Urinary bladder (tissue), 4 donors: ENCODE data around the gene DPEP2. TPM values are rescaled to one million over a fixed set of nuclear protein-coding genes. Genes with fewer than 3 reads are reported as not detected.
"Not testable (repeated sequence)": the region's sequence is repeated elsewhere in the genome, so short reads cannot be mapped to it uniquely, and the experiment has no call there.

ENCODE experiments used
- DNase-seq: peaks from one replicate; pipeline ENCODE4 v3.0.0-alpha.2; 2015; ENCODE audit errors: extremely low spot score
- H3K27ac ChIP-seq: one replicate; pipeline ENCODE4 v1.5.1; 2013; ENCODE audit warnings: low read depth, mild to moderate bottlenecking, moderate library complexity
- H3K36me3 ChIP-seq: one replicate; pipeline ENCODE4 v1.6.1; 2013; ENCODE audit warnings: mild to moderate bottlenecking, moderate library complexity; ENCODE audit not compliant: insufficient read depth
- H3K4me1 ChIP-seq: one replicate; pipeline ENCODE4 v1.6.1; 2013; ENCODE audit warnings: mild to moderate bottlenecking, moderate library complexity; ENCODE audit not compliant: insufficient read depth
- H3K4me3 ChIP-seq: one replicate; pipeline ENCODE4 v1.5.1; 2013; ENCODE audit warnings: low read depth, low read length
- WGBS: extraction: QIAGEN DNeasy Blood & Tissue Kit; methylation state at CpG from one replicate; pipeline ENCODE4 v1.1.7; 2013; 5-methylcytosine and 5-hydroxymethylcytosine counted together
- polyA plus RNA-seq: library from polyadenylated mRNA; stranded (reverse); fragments of 200-250 nt; gene quantifications from one replicate; pipeline ENCODE4 v1.2.3, GENCODE V29; 2013
- total RNA-seq: library from RNA; depleted of rRNA; stranded (reverse); fragments of >200 nt; gene quantifications from one replicate; pipeline ENCODE4 v1.2.3, GENCODE V29; 2014
- donor health status: healthy with polysubstance abuse.
- donor health status: healthy.

The DPEP2 gene
- total and polyA plus RNA-seq, 2 donors: 2.3 to 2.5 TPM

- Histone ChIP-seq H3K4me3 (no peak overlapping the region), H3K4me1 (no peaks in the 10 kb centered on the region), H3K27ac (no peak overlapping the region), H3K36me3 (no peaks in the 10 kb centered on the region)
- 77% methylated on average over 5 of the region's 5 CpGs for WGBS
- no peak for DNase-seq
These were observed 3.9 kb downstream of the DPEP2 start for GRCh38 chr16:67995423-67995822.

GRCh38 chr16:67994040-67994408, 5.3 kb downstream of the DPEP2 start:
- WGBS: 85% methylated on average over 6 of the region's 6 CpGs
- not testable (repeated sequence) for DNase-seq, H3K36me3 ChIP-seq, H3K27ac ChIP-seq, H3K4me3 ChIP-seq, H3K4me1 ChIP-seq

DNA sequence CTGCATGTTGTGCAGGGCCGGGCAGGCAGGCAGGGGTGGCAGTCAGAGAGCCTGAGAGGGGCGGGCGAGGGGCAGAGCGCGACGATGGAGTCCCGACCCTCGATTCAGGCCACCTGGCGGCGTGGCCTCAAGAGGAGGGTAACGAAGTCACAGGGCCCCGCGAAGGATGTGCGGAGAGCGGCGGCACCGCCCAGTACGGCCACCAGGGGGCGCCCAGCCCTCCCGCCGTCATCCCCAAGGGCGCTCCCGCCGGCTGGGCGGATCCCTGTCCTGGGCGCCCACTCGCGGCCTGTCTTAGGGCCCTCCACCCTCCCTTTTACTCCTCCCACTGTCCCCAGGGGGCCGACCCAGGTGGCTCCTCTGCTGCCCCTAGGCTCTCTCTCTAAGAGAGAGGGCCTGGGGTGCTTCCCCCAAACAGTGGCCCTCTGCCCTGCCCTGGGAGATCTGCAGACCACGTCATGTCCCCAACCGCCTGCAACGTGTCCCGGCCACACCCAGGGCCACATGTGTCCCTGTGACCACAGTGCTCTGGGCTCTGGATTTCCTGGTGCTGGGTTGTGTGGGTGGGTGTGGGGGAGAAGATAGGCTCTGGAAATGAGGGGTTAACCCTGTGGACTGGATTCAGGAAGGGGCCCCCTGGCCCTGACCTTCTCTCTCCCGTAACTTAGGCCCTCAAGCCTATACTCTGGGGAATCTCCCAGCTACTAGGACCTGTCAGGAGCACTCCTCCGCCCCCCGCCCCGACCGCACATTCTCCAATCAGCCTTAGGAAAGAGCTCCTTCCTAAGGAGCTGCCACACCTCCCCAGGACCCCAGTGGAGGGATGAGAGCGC, 5.9 kb downstream of the DPEP2 start:
- Histone ChIP-seq H3K4me3 (peak overlapping the region; percentile 22), H3K36me3 (no peaks in the 10 kb centered on the region), H3K4me1 (no peaks in the 10 kb centered on the region), H3K27ac (no peak overlapping the region)
- no peak for DNase-seq
- 13% methylated on average over 39 of the region's 39 CpGs for WGBS

- no peaks in the 10 kb centered on the region for H3K4me1 ChIP-seq
- no peak overlapping the region for H3K27ac ChIP-seq
- no peaks in the 10 kb centered on the region for H3K36me3 ChIP-seq
- no peak for DNase-seq
- no peak overlapping the region for H3K4me3 ChIP-seq
- WGBS: 78% methylated on average over 20 of the region's 20 CpGs
These were observed 6.5 kb downstream of the DPEP2 start for GRCh38 chr16:67992661-67993206.

- 73% methylated on average over 6 of the region's 6 CpGs for WGBS
- DNase-seq: no peak
- H3K27ac ChIP-seq: no peak overlapping the region
These were observed 9.3 kb downstream of the DPEP2 start for GRCh38 chr16:67990018-67990386.

GRCh38 chr16:67989322-67990017, 9.8 kb downstream of the DPEP2 start:
- Histone ChIP-seq H3K4me3 (no peak overlapping the region), H3K4me1 (no peaks in the 10 kb centered on the region), H3K36me3 (no peaks in the 10 kb centered on the region), H3K27ac (no peak overlapping the region)
- WGBS: 79% methylated on average over 8 of the region's 8 CpGs
- DNase-seq: no peak

More at GRCh38 chr16:67990018-67990386, 9.3 kb downstream of the DPEP2 start:
- Histone ChIP-seq H3K4me1 (no peaks in the 10 kb centered on the region), H3K4me3 (no peak overlapping the region), H3K36me3 (no peaks in the 10 kb centered on the region)

DNA sequence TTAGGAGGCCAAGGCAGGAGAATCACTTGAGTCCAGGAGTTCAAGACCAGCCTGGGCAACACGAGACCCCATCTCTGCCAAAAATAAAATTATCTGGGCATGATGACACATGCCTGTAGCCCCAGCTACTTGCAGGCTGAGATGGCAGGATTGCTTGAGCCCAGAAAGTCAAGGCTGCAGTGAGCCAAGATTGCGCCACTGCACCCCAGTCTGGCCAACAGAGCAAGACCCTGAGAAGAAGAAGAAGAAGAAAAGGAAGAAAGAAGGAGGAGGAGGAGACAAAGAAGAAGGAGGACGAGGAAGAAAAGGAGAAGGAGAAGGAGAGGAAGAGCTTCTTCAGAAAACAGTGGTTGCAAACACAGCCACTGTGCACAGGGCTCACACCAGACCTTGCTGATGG, 10.6 kb downstream of the DPEP2 start:
- H3K36me3 ChIP-seq: no peaks in the 10 kb centered on the region
- 76% methylated on average over 3 of the region's 3 CpGs for WGBS
- no peak overlapping the region for H3K27ac ChIP-seq
- DNase-seq: no peak
- no peak overlapping the region for H3K4me3 ChIP-seq
- H3K4me1 ChIP-seq: no peaks in the 10 kb centered on the region

GRCh38 chr16:67987460-67988160, 11.7 kb downstream of the DPEP2 start:
- 69% methylated on average over 11 of the region's 11 CpGs for WGBS
- Histone ChIP-seq H3K4me3 (no peak overlapping the region), H3K27ac (no peak overlapping the region), H3K36me3 (no peaks in the 10 kb centered on the region), H3K4me1 (no peaks in the 10 kb centered on the region)
- DNase-seq: no peak

- WGBS: 86% methylated on average over 5 of the region's 5 CpGs
- Histone ChIP-seq H3K27ac (no peak overlapping the region), H3K4me1 (no peaks in the 10 kb centered on the region), H3K36me3 (no peaks in the 10 kb centered on the region), H3K4me3 (no peak overlapping the region)
- DNase-seq: no peak
These were observed 12.3 kb downstream of the DPEP2 start for GRCh38 chr16:67986949-67987348.

GRCh38 chr16:67982011-67982696, 17.1 kb downstream of the DPEP2 start:
- 95% methylated on average over 49 of the region's 49 CpGs for WGBS
- DNase-seq: no peak
- Histone ChIP-seq H3K27ac (no peak overlapping the region), H3K4me1 (no peaks in the 10 kb centered on the region), H3K36me3 (no peaks in the 10 kb centered on the region), H3K4me3 (no peak overlapping the region)

GRCh38 chr16:67979955-67980678, 19.2 kb downstream of the DPEP2 start, which contains the start of gene DPEP3:
Gene DPEP3 (minus strand): TSS chr16:67980499. CDS start chr16:67980380, 119 bp downstream.
- no peak within 1 kb of the TSS for H3K27ac ChIP-seq

GRCh38 chr16:67977469-67978227, 21.6 kb downstream of the DPEP2 start:
- Histone ChIP-seq H3K36me3 (no peaks in the 10 kb centered on the region), H3K4me3 (no peak overlapping the region), H3K4me1 (no peaks in the 10 kb centered on the region), H3K27ac (no peak overlapping the region)
- 79% methylated on average over 9 of the region's 9 CpGs for WGBS
- DNase-seq: no peak

More at GRCh38 chr16:67979955-67980678, 19.2 kb downstream of the DPEP2 start, which contains the start of gene DPEP3:
- 58% methylated on average over 62 of the region's 62 CpGs for WGBS
- no peak within 1 kb of the TSS for H3K4me3 ChIP-seq
- no peaks in the 10 kb centered on the region for H3K4me1 ChIP-seq
- no peak for DNase-seq
- no peaks in the 10 kb centered on the region for H3K36me3 ChIP-seq
